Right renal cortex interstitium (tissue), 3 donors: ENCODE measurements around the gene ROGDI. TPM values are rescaled to one million over a fixed set of nuclear protein-coding genes. Genes with fewer than 3 reads are reported as not detected.

Experiments
- polyA plus RNA-seq, 3 donors: library from polyadenylated mRNA; unstranded; fragments of 120-200 nt; gene quantifications; one replicate each; pipeline ENCODE4 v1.2.1, GENCODE V29; 2013; ENCODE audit not compliant: insufficient read length in 3 of 3

ROGDI gene
- polyA plus RNA-seq, 3 donors: 29.0 to 32.3 (median 31.4) TPM

Other genes starting within 250 kb of the ROGDI start
- under 1 TPM; 0.08 to 0.26 (median 0.18) TPM for gene C16orf96, start 246.3 kb downstream of the ROGDI start, polyA plus RNA-seq
- 10 to 100 TPM; 10.0 to 12.1 (median 10.2) TPM for gene UBALD1, start 187.7 kb downstream of the ROGDI start, polyA plus RNA-seq
- gene MGRN1, start 177.8 kb downstream of the ROGDI start, polyA plus RNA-seq: 10 to 100 TPM; 35.5 to 42.6 (median 35.8) TPM
- gene NUDT16L1, start 109.1 kb downstream of the ROGDI start, polyA plus RNA-seq: 10 to 100 TPM; 33.1 to 42.0 (median 38.4) TPM
- gene ANKS3, start 68.4 kb downstream of the ROGDI start, polyA plus RNA-seq: 10 to 100 TPM; 17.0 to 19.7 (median 18.9) TPM
- 1 to 10 TPM; 1.2 to 2.3 (median 1.8) TPM for gene DNAAF8, start 68.1 kb downstream of the ROGDI start, polyA plus RNA-seq
- gene ZNF500, start 35.5 kb downstream of the ROGDI start, polyA plus RNA-seq: 10 to 100 TPM; 12.4 to 13.7 (median 13.4) TPM
- under 1 TPM in 1 of 3 donors, not detected in 2; 0.19 TPM for gene SEPTIN12, start 14.3 kb downstream of the ROGDI start, polyA plus RNA-seq
- 10 to 100 TPM in 1 of 3 donors, 1 to 10 TPM in 2; 4.3 to 11.0 (median 9.4) TPM for gene SMIM22, start 7.3 kb downstream of the ROGDI start, polyA plus RNA-seq
- 100 to 1,000 TPM; 130 to 138 (median 134) TPM for gene GLYR1, start 44.7 kb upstream of the ROGDI start, polyA plus RNA-seq
- gene UBN1, start 44.8 kb upstream of the ROGDI start, polyA plus RNA-seq: 10 to 100 TPM; 30.1 to 35.4 (median 33.0) TPM
- gene PPL, start 134.5 kb upstream of the ROGDI start, polyA plus RNA-seq: 10 to 100 TPM; 27.0 to 31.7 (median 29.7) TPM
- gene SEC14L5, start 155.7 kb upstream of the ROGDI start, polyA plus RNA-seq: under 1 TPM; 0.11 to 0.41 (median 0.18) TPM
- 1 to 10 TPM; 8.4 to 9.0 (median 8.6) TPM for gene NAGPA, start 231.3 kb upstream of the ROGDI start, polyA plus RNA-seq